C4-2B (cell line): ENCODE data around the gene SEMA5A.

Experiments used
- H3K27ac ChIP-seq: fragments of 450-650 bp; 2 replicates; pipeline ENCODE4 v1.5.1; 2017
- ZFX ChIP-seq: fragments of 450-650 bp; IDR thresholded peaks from 2 replicates; pipeline ENCODE4 v1.6.1; 2017
- TF ChIP-seq, protein P1 (sequence below): fragments of 450-650 bp; conservative IDR thresholded peaks from 2 replicates; pipeline ENCODE4 v1.5.1; 2017; ENCODE audit warnings: mild to moderate bottlenecking

Gene SEMA5A

DNA sequence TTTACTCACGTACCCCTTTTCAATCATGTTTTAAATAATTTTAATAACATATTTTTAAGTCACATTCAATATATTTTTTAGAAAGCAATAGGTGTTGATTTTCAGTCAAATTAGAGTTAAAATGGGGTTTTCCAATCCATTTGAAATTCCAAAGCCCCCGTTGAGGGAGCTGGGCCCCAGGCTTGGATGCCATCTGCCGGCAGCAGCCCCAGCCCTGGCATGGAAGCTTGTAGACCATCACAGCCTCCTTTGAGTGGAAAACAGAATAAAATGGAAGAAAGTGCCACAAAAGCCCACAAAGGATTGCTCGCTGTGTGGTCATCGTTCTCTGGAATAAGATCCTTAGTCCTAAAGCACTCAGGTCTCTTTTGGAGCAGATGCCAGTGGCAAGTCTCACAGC is 81.4 kb downstream of the SEMA5A start:
- no peak for TF ChIP-seq ZFX
- TF ChIP-seq, protein P1, sequence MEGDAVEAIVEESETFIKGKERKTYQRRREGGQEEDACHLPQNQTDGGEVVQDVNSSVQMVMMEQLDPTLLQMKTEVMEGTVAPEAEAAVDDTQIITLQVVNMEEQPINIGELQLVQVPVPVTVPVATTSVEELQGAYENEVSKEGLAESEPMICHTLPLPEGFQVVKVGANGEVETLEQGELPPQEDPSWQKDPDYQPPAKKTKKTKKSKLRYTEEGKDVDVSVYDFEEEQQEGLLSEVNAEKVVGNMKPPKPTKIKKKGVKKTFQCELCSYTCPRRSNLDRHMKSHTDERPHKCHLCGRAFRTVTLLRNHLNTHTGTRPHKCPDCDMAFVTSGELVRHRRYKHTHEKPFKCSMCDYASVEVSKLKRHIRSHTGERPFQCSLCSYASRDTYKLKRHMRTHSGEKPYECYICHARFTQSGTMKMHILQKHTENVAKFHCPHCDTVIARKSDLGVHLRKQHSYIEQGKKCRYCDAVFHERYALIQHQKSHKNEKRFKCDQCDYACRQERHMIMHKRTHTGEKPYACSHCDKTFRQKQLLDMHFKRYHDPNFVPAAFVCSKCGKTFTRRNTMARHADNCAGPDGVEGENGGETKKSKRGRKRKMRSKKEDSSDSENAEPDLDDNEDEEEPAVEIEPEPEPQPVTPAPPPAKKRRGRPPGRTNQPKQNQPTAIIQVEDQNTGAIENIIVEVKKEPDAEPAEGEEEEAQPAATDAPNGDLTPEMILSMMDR = no peak
- H3K27ac ChIP-seq = no peak overlapping the region

DNA sequence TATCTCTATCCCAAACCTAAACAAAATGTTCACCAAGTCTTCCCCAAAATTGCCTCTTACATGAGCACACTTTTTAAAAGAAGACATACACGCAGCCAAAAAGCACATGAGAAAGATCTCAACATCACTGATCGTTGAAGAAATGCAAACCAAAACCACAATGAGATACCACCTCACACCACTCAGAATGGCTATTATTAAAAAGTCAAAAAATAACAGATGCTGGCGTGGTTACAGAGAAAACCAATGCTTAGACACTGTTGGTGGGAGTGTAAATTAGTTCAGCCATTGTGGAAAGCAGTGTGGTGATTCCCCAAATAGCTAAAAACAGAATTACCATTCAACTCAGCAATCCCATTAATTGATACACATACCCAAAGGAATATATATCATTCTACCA is 83.8 kb downstream of the SEMA5A start:
- no peak for TF ChIP-seq ZFX
- TF ChIP-seq, protein P1 = no peak
- H3K27ac ChIP-seq = no peak overlapping the region

DNA sequence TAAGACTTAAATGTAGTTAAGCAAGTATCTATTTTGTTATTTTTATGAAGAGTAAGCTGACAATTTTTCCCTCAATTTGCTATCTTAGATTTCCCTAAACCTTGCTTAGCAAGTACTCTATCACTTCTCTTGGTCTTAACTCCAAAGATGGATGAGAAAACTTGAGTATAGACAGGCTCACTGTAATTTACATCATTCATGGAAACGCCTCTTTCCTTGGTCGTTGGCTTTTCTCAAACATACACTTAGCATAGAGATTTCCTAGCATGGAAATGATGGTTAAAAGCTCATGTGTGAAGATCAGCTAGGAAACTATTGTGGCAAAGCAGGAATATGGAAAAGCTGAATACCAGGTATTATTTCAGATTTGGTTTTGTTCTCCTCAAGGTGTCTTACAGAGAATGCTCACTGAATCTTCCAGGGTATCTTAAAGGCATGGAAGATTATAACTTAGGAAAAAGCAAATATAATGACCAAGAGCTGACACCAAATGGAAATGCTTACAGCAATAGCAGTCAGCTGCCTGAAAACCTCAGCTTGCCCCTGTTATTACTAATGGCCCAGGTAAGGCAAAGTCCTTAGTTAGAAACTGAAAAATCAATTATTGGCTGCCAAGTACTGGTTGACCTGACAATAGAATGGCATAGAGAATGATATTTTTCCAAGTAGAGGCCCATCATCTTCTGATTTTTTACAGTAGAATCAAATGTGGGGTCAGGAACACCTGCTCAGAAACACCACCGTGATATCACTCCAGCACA is 84.8 kb downstream of the SEMA5A start:
- TF ChIP-seq ZFX = no peak
- TF ChIP-seq, protein P1 = no peak
- no peak overlapping the region for H3K27ac ChIP-seq

DNA sequence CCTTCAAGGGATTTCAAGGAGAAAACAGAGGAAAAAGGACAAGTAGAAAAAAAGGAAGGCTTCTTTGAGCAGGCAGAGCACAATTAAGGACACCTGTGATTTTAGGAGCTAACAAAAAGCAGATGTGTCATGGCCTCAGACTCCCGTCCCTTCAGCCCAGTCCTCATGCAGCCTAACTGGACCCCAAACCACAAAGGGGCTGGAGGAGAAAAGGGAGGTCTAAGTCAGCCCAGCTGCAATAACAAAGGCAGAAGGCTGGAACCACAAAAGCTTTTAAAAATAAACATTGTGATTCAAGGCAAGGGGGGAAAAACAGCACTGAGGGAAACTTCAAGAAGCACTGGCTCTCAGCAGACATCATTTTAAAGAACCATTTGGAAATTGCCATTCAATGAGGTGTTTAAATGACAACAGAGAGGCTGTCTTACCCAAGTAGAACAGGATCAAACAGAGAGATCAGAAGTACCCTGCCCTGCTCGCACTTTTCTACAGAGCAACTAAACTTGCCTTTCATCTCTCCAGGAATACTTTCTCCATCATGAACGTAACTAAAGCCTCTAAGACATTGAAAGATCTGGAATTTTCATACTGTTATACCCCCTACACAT is 89.3 kb downstream of the SEMA5A start:
- no peak overlapping the region for H3K27ac ChIP-seq

DNA sequence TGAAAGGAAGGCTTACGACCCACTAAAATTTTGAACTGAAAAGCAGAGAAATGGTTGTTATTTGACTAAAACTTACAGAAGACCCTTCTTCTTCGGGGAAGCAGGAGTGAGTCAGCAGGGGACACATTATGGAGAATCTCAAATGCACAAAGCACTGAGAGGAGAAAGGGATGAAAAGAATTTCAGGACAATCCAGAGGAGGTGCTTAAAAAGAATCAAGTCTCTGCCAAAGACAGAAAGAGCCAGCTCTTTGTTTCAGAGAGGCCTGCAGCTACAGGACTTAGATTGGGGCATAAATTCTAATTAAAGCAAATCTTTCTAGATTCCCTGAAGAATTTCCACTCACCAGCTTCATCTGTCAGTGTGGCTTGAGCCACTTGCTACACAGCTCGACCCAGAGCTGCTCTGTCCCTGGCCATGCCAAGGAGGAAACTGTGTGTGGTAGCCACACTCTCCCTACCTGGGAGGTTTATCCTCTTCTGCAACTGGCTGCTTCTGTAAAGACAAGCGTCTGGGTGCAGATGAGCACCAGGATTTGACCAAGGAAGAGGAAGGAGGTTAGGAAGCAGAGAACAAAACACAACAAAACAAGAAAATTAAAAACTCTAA is 89.9 kb downstream of the SEMA5A start:
- H3K27ac ChIP-seq = no peak overlapping the region
- no peak for TF ChIP-seq ZFX
- TF ChIP-seq, protein P1 = no peak

More for the DNA sequence above, 89.3 kb downstream of the SEMA5A start:
- TF ChIP-seq, protein P1 = no peak
- TF ChIP-seq ZFX = no peak

DNA sequence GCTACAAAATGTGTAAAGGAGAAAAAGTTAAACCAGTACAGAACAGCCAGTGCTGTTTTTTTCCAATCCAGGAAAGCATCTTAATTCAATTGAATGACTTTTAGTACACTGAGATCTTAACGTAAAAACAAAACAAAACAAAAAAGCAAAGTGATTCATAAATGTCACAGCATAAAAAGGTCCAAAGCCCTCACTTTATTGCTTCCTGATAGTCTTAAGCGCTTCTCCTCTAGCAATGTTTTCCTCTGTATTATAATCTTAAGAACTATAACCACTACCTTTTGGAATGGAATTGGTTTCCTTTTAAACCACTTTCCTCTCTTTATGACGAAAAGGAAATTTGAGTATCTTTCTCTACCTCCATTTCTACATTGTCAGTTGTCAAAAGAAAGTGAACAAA is 91.4 kb downstream of the SEMA5A start:
- no peak overlapping the region for H3K27ac ChIP-seq
- TF ChIP-seq, protein P1 = no peak
- no peak for TF ChIP-seq ZFX

DNA sequence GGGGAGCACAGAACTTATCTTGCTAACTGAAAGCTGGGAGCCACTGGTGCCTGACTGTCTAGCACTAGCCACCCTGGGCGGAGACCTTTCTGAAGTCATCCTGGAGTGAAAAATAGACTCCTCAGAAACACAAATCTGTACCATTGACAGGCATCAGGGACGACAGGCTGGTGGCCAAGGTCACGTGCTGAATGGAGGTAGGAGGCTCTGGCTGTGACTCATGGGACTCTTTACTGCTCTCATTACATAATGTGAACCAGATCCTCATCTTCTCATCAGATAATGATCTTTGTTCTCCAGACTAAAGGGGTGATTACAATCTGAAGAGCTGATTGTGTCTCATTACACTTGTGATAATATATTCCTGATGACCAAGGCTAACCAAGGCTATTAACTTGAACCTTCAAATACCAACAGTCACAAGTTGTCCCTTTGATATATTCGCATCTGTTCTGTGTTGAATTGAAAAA is 91.8 kb downstream of the SEMA5A start:
- TF ChIP-seq ZFX = no peak
- TF ChIP-seq, protein P1 = no peak

More for the DNA sequence above, 91.8 kb downstream of the SEMA5A start:
- H3K27ac ChIP-seq = no peak overlapping the region
